DMS53 treated with DMSO at 0.1 percent for 48 hours (cell line): Measurements from ENCODE around the gene ADGRL3.
"Not testable (repeated sequence)": the region's sequence is repeated elsewhere in the genome, so short reads cannot be mapped to it uniquely, and the experiment has no call there.

Experiments
- DNase-seq: peaks from one replicate; lab custom pipeline; 2025; ENCODE audit not compliant: unreplicated experiment; lab: John Stamatoyannopoulos, UW

Gene ADGRL3

DNA sequence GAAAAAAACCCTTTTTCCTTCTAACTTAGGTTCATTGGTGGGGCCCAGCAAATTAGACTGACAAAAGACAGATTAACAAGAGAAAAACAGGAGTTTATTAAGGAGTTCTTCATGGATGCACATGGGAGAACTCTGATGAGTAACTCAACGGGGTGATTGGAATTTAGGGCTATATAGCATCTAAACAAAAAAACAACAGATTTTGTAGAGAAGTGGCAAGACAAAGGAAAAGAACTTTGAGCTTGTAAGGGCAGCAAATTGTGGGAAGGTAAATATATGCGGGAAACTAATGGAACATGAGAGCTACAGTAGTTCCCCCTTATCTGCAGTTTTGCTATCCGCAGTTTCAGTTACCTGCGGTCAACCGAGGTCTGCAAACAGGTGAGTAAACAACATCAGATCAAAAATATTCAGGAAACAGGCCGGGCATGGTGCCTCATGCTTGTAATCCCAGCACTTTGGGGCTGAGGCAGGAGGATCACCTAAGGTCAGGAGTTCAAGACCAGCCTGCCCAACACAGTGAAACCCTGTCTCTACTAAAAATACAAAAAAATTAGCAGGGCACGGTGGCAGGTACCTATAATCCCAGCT, 573.6 kb downstream of the ADGRL3 start:
- DNase-seq: no peak

DNA sequence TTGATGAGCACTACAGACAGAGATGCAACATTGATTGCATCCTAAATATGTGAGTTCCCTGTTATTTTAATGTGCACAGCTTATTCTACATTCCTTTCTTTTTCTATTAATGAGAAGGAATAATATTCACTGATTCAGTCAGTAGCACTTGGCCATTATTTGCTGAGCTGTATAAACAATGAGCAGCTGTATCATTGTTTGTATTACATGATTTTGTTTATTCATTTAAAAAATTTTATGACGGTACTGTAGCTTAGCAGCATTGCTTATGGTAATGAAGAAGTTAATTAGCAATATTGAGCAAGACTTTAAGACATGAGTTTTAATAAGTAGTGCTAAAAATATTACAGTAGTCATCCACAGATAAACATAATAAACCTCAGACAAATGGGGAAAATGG, 582.0 kb downstream of the ADGRL3 start:
- peak; percentile 12 for DNase-seq

- DNase-seq: no peak
These were observed 582.9 kb downstream of the ADGRL3 start for GRCh38 chr4:61783050-61783449.

DNA sequence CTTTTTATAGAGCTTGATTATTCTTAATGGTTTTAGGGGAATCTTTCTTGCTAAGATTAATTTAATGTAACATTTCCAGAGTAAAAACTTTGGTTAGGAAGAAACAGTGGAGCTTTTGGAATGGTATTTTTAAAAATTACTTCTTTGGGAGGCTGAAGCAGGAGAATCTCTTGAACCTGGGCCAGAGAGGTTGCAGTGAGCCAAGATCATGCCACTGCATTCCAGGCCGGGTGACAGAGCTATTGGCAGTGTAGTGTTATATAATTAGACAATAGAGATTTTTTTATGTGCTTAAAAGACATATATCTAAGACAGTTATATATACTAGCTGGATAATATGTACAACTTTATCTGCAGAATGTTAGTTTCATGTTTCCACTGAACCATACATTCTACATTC, 585.6 kb downstream of the ADGRL3 start:
- DNase-seq: no peak

GRCh38 chr4:61786211-61786610, 586.1 kb downstream of the ADGRL3 start:
- DNase-seq: no peak

- no peak for DNase-seq
These were observed 595.9 kb downstream of the ADGRL3 start for GRCh38 chr4:61795998-61796397.

DNA sequence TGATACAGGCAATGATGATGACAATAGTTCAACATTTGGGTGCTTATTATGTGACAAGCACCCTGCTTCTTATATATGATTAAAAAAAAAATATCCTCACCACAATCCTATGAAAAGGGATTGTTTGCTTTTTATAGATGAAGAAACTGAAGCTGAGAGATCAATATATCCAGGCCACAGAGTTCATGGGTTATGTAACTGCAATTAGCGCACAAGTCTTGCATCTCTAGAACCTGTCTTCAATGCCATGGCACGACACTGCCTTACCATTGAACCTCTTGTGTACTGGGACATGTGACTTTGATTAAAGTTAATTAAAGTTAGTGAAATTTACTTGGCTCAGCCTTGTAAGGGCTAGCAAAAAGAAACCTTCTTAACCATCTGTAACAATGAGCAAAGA, 599.7 kb downstream of the ADGRL3 start:
- DNase-seq: no peak

DNA sequence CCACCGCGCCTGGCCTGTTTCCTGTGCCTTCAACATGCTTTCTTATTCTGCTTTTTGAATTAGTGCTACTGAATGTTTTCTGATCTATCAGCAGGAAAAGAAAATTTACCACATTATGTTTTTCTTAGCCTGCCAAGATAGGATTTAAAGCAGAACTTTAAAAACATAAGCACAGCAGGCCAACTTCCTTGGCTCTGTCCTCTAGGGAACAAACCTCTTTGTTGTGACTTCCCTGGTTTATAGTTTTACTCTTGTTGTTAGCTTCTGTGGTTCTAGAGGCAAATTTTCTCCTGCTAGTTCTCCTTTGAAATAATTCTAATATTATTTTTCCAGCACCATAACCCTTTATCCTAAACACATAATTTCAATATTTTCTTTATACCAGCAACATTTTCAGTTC, 605.1 kb downstream of the ADGRL3 start:
- no peak for DNase-seq

- no peak for DNase-seq
These were observed 605.9 kb downstream of the ADGRL3 start for GRCh38 chr4:61805979-61806378.

DNA sequence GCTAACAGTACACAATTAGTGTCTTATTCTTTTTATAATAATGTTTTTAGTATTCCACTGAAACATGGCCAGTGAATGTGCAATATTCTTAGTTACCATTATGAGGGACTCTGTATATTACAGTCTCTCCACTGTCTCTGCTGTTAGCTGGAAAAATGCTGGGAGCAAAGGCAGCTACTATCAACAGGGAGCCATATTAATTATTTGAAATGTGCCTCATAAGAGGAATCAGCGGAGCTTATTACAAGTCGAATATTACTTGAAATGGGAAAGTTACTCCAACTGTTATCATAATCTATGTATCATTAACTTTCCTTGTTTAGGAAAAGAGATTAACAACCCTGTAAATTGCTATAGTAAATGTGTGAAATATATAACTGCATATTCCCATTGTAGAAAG, 612.0 kb downstream of the ADGRL3 start:
- DNase-seq: no peak

DNA sequence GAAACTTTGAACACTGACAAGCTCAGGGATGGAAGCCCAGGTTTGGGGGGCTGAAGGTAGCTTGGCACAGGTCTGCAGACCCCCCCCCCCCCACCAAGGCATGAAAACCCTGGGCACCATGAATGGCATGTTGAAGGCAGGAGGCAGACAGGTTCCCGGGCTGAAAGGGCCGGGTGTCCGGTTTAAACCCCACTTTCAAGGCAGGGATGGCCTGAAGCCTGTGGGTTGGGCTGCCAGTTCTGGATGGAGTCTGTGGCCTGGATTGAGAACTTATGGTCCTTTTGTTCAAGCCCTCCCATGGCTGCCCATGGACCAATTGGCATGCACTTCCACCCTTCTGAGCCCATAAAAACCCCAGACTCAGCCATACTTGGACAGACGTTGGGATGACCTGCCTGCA, 616.9 kb downstream of the ADGRL3 start:
- DNase-seq: no peak

- DNase-seq: no peak
These were observed 620.0 kb downstream of the ADGRL3 start for GRCh38 chr4:61820136-61820535.

DNA sequence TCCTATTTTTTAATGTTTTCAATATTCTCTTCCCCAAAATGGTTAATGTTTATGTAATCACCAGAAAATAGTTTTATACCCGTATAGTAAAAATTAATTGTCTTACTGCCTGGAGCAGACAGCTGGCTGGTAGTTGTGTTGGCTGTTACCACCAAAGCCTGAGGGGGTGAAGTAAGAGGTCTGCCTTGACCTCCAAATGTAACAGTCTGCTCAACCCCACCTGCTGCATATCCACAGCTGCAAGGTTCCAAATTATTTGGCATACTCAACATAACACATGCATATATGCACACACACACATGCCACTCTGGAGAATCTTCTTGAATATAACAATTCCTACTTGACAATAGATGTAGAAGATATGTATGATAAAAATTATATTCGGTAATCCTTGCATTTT, 624.3 kb downstream of the ADGRL3 start:
- DNase-seq: no peak

GRCh38 chr4:61827907-61828391, 627.8 kb downstream of the ADGRL3 start:
- DNase-seq: no peak

- DNase-seq: no peak
These were observed 628.8 kb downstream of the ADGRL3 start for GRCh38 chr4:61828960-61829359.

- no peak for DNase-seq
These were observed 631.9 kb downstream of the ADGRL3 start for GRCh38 chr4:61831987-61832386.

- DNase-seq: no peak
These were observed 637.3 kb downstream of the ADGRL3 start for GRCh38 chr4:61837395-61837794.

DNA sequence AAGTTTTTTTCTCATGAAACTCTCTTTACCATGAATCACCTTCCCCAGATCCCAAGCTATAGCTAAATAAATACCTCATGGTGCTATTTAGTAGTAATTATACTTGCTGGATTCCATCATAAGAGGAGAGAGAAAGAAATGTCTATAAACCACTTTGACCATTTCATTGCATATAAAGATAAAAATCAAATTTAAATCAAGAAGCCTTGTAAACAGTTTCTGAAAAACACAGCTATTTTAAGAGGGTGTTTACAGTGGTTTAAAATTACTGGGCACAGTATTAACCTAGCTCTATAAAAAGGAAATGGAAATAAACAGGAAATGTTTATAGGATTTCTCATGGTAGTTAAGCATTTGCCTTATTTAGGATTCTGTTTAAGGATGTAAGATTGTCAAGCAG, 637.9 kb downstream of the ADGRL3 start:
- DNase-seq: no peak

- no peak for DNase-seq
These were observed 641.6 kb downstream of the ADGRL3 start for GRCh38 chr4:61841714-61842113.

GRCh38 chr4:61851126-61851525, 651.0 kb downstream of the ADGRL3 start:
- DNase-seq: no peak

GRCh38 chr4:61852105-61852504, 652.0 kb downstream of the ADGRL3 start:
- not testable (repeated sequence) for DNase-seq

DNA sequence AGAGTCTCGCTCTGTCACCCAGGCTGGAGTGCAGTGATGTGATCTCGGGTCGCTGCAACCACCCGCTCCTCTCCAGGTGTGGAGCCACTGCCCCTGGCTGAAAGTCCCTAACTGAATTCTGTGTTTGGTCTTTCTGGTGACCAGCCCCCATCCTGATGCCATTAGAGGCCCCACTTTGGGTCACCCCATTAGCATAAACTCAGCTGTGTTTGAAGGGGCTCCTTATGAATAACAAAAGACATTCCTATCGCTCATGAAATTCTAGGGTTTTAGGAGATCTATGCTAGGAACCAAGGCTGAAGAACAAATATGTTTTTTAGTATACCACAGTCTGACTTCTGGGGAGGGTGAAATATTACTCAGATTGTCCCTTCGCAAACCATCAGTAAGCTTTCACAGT, 652.9 kb downstream of the ADGRL3 start:
- no peak for DNase-seq

- no peak for DNase-seq
These were observed 660.2 kb downstream of the ADGRL3 start for GRCh38 chr4:61860376-61860775.
